LNCaP clone FGC (cell line): ENCODE data around the gene DPP4.
"Not testable (repeated sequence)": the region's sequence is repeated elsewhere in the genome, so short reads cannot be mapped to it uniquely, and the experiment has no call there.

ENCODE experiments used
- DNase-seq: peaks from one replicate; pipeline ENCODE4 v3.0.0-alpha.2; 2011; ENCODE audit warnings: low read depth
- H3K4me3 ChIP-seq: 2 replicates; pipeline ENCODE4 v1.5.1; 2011; ENCODE audit warnings: mild to moderate bottlenecking, low read depth, low read length, control low read depth
- TF ChIP-seq, protein P1 (sequence below): IDR thresholded peaks from 2 replicates; pipeline ENCODE4 v1.5.1; 2012; ENCODE audit warnings: mild to moderate bottlenecking; ENCODE audit not compliant: control insufficient read depth, insufficient read depth; ENCODE audit errors: extremely low read depth

The DPP4 gene

DNA sequence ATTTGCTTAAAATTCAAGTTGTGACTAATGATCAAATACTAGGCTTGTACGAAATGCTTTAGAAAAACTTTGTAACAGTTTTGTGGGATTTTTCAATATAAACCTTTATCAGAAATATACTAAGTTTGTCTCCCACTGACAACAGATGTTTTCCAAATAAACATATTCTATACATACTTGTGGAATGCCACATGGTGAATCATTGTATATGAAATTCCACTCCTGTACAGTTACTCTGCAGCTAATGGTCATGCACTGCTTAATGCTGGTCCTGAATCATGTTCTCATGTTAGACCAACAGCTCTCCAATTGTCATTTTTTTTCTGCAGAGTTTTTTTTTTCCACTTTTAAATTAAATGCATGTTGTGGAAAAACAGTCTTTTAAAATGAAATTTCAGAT is 90.1 kb downstream of the DPP4 start:
- TF ChIP-seq, protein P1, sequence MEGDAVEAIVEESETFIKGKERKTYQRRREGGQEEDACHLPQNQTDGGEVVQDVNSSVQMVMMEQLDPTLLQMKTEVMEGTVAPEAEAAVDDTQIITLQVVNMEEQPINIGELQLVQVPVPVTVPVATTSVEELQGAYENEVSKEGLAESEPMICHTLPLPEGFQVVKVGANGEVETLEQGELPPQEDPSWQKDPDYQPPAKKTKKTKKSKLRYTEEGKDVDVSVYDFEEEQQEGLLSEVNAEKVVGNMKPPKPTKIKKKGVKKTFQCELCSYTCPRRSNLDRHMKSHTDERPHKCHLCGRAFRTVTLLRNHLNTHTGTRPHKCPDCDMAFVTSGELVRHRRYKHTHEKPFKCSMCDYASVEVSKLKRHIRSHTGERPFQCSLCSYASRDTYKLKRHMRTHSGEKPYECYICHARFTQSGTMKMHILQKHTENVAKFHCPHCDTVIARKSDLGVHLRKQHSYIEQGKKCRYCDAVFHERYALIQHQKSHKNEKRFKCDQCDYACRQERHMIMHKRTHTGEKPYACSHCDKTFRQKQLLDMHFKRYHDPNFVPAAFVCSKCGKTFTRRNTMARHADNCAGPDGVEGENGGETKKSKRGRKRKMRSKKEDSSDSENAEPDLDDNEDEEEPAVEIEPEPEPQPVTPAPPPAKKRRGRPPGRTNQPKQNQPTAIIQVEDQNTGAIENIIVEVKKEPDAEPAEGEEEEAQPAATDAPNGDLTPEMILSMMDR = no peak
- H3K4me3 ChIP-seq = no peak overlapping the region
- DNase-seq = no peak

DNA sequence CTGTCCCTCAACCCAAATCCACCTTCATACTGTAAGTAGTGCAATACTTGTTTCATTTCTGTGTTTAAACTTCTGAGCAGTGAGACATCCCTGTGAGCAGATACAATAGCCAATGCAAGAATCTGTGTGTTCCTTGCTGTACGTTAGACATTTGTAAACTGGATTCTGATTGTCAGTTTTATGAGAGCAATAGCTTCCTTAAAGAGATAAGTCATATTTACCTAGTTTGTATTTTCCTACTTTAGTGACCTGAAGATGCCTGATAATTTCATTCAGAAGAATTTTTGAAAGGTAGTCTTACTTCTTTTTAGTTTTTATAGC is 90.7 kb downstream of the DPP4 start:
- TF ChIP-seq, protein P1 = no peak
- peak; percentile 40 for DNase-seq
- no peak overlapping the region for H3K4me3 ChIP-seq

DNA sequence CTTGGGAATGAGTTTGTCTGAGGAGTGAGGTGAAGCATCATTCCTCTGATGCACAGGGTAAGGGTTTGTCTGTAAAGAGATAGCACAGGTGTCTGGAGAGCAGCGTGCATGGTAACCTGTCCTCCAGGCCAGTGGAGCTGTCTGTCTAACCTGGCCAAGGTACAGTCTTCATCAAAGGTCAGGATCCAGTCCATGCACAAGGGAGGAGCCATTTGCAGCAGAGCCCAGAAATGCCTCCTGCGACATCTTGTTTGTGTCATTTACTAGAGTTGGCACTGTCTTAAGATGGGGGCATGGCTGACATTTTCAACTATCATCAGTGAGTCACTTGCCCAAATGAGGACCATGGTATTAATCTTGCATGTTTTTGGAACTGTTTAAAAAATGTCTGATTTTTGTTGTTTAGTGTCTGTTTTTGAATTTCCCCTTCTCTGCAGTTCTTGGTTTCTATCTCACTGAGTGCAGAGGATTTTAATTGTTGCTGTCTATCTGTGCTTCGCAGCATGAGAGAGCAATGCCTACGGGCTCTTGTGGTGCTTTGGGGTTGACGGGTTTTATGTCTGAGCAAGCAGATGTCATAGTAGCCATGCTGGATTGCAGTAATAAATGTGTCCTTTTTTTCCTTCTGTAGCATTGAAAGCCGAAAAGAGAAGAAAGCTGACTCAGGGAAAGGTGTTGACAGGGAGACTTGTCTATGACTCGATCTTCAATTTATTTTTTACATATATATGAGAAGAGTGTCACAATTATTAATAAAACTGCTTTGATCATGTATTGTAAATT is 91.3 kb downstream of the DPP4 start:
- TF ChIP-seq, protein P1 = no peak
- H3K4me3 ChIP-seq = no peak overlapping the region
- DNase-seq = no peak

DNA sequence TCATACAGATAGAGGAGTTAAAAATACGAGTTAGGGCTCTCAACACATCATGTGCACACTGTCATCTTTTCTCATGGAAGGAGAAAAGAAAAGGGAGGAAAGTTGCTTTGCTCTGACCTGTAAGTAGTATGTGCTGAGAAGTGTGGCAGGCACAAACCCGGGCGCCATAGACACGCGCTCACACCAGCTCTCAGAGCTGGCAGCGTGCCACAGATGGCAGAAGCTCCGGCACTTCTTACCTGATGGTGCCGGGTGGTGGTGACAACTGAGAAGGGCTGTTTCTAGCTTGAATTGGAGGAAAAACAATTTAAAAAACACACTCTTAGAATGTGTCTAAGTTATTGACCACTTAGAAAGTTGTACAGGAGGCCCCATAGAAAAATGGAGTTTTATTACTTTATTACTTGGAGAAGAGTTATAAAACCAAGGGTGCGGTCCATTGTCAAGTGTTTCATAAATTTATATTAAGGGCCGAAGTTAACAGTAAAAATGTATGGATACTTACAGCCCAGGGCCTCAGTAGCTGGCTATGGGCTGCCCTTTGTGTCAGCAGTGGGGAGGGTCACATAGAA is 92.2 kb downstream of the DPP4 start:
- no peak overlapping the region for H3K4me3 ChIP-seq
- TF ChIP-seq, protein P1 = no peak
- no peak for DNase-seq

DNA sequence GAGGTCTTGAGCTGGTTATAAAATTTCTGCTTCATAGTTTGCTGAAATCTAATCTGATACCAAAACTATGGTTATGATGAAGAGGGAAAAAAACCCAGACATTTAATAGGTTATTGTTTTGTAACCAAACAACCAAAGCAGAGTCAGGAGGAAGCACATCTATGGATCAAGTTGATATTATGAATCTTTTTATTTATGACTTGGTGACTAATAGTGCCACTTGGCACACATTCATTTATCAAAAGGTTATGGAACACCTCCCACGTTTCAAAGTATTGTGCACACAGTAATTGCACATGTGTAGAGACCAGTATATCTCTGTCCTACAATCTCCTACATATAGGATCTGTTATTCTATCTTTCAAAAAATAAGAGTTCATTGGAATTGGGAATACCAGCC is 93.0 kb downstream of the DPP4 start:
- TF ChIP-seq, protein P1 = no peak
- DNase-seq = no peak
- no peak overlapping the region for H3K4me3 ChIP-seq

DNA sequence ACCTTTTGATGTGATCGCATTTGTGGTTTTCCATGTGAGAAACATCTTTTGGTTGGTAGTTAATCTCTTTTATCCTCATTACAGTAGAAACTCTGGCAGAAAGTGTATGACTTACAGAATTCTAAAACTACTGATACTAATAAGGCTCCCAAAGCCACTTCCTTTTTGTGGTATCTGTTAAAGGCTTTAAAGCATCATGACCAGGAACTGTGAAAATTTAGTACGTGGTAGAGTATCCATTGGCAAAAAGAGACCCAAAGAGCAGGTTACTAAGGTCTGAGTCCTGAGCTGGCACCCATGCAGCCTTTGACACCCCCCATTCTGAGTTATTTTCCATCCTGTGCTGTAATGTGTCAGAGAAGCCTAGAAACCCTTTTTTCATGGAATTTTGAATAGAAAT is 94.5 kb downstream of the DPP4 start:
- no peak for DNase-seq
- no peak overlapping the region for H3K4me3 ChIP-seq
- TF ChIP-seq, protein P1 = no peak

DNA sequence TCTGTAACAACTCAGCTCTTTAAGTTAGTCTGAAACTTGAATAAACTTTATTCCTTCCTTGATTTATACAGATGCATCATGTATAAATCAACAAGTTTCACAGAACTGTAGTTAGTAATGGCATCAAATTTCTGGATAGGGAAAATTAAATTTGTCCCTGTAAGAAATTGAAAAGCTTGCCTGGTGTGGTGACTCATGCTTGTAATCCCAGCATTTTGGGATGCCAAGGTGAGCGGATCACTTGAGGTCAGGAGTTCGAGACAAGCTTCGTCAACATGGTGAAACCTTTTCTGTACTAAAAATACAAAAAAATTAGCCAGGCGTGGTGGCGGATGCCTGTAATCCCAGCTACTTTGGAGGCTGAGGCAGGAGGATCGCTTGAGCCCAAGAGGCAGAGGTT is 96.1 kb downstream of the DPP4 start:
- not testable (repeated sequence) for DNase-seq, H3K4me3 ChIP-seq
